PFSK-1 (cell line): ENCODE measurements around the gene HES7.

Experiments
- POLR2AphosphoS5 ChIP-seq: IDR thresholded peaks from 2 replicates; pipeline ENCODE4 v1.6.1; 2012; ENCODE audit warnings: low read depth, mild to moderate bottlenecking, control low read depth, low read length, moderate library complexity
- REST ChIP-seq, 2 experiments: IDR thresholded peaks; 2 replicates each; pipeline versions ENCODE4 v1.6.1 to v1.8.0; 2011 to 2012; ENCODE audit warnings: low read depth in 2 of 2, low read length in 2 of 2, control low read depth in 1 of 2, inconsistent platforms in 1 of 2, mild to moderate bottlenecking in 1 of 2, moderate library complexity in 1 of 2; ENCODE audit not compliant: insufficient read depth in 1 of 2

GRCh38 chr17:8167526-8167925 lies 43.6 kb upstream of the HES7 start:
- no peak for TF ChIP-seq POLR2AphosphoS5
- TF ChIP-seq REST (IDR thresholded peaks at IDR 0.05; ENCODE audit: insufficient read depth in 1 of 2, low read depth in 2 of 2, low read length in 2 of 2): no peak
